GM21723 (cell line): ENCODE measurements around the gene TMCO6.
A peak's percentile ranks its signal among the peaks of the same experiment; 100 is the strongest.

Source experiments
- ATAC-seq: cut with Tn5 transposase; IDR thresholded peaks from one replicate; pipeline ENCODE4 v1.9.1; 2021; ENCODE audit warnings: mild to moderate bottlenecking, moderate library complexity; ENCODE audit not compliant: unreplicated experiment

The TMCO6 gene

GRCh38 chr5:140672455-140673186 is 33.4 kb downstream of the TMCO6 start:
- ATAC-seq, result no peak

- no peak for ATAC-seq
Measured at GRCh38 chr5:140673187-140673976, 34.1 kb downstream of the TMCO6 start, which contains the start of gene DND1. Gene DND1 (minus strand): TSS chr5:140673576. CDS start chr5:140673542, 34 bp downstream.

- no peak for ATAC-seq
Measured at GRCh38 chr5:140674211-140674610, 35.0 kb downstream of the TMCO6 start.

- no peak for ATAC-seq
Measured at GRCh38 chr5:140674629-140675028, 35.4 kb downstream of the TMCO6 start.

GRCh38 chr5:140677947-140678346 is 38.7 kb downstream of the TMCO6 start:
- no peak for ATAC-seq

- ATAC-seq, result no peak
Measured at GRCh38 chr5:140678993-140679392, 39.7 kb downstream of the TMCO6 start.

- no peak for ATAC-seq
Measured at GRCh38 chr5:140690376-140690932, 51.2 kb downstream of the TMCO6 start.

GRCh38 chr5:140690941-140691924 is 52.0 kb downstream of the TMCO6 start, which contains the start of the genes HARS1 and HARS2:
Gene HARS1 (minus strand): TSS chr5:140691370. CDS start chr5:140691304, 66 bp downstream.
Gene HARS2 (plus strand): TSS chr5:140691455. CDS start chr5:140691649, 194 bp downstream.
- peak; percentile 95 for ATAC-seq

- no peak for ATAC-seq
Measured at GRCh38 chr5:140694276-140694675, 55.0 kb downstream of the TMCO6 start.
